Measurements from ENCODE around the gene SPOP.
"Not testable (repeated sequence)": the region's sequence is repeated elsewhere in the genome, so short reads cannot be mapped to it uniquely, and the experiment has no call there.

The SPOP gene

DNA sequence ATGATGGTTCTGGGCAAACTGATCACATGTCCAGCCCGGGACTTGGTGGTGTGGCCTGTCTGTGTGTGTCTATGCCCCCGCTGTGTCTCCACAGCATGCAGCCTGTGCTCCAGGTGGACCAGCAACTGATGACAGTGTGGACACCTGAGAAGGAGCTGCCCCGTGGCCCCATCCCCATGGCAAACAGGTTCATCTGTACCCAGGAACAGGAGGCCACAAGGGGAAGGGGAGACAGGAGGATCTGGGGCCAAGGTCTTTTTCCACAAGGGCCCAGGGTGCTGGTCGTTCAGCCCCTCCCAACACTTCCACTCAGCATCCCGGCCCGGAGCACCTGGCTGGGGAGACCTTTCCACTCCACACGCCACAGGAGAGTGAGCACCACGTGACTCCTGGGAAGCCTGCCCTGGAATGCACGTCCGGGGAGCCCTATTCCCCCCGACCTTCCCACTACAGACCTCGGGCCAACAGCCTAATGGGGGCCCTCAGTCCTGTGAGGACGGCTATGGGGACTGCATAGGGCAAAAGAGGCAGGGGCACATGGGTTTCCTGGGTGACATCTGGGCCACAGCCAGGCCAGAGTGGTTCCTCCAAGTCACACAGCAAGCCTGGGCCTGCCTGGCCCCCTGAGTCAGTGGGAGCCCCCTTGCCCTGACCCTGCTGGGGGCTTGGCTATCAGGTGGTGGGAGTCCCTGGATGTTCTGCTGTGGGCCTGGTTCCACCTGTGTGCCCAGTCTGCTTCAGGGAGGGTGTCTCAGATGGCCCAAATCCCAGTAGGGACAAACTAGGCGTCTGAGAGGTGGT lies 123.0 kb downstream of the SPOP start:
- Histone ChIP-seq H3K4me1 (ENCODE audit: low read depth, poor library complexity, severe bottlenecking) (peaks cover 8% of the 10 kb centered on the region), H3K79me2 (ENCODE audit: insufficient read depth, low read depth) (no peaks in the 10 kb centered on the region), H3K27ac (no peak overlapping the region), H2AFZ (ENCODE audit: low read depth) (no peak overlapping the region), H4K20me1 (ENCODE audit: insufficient read depth) (no peaks in the 10 kb centered on the region), H3K27me3 (ENCODE audit: insufficient read depth, low read depth) (no peaks in the 10 kb centered on the region; the same call in 1 of the 2 replicates), H3K36me3 (ENCODE audit: insufficient read depth) (no peaks in the 10 kb centered on the region), H3K4me3 (IDR thresholded peaks at IDR 0.05; ENCODE audit: insufficient read depth, low read depth, low read length) (no peak overlapping the region), H3K9ac (no peak overlapping the region), H3K4me2 (no peak overlapping the region)
- TF ChIP-seq, protein P1, sequence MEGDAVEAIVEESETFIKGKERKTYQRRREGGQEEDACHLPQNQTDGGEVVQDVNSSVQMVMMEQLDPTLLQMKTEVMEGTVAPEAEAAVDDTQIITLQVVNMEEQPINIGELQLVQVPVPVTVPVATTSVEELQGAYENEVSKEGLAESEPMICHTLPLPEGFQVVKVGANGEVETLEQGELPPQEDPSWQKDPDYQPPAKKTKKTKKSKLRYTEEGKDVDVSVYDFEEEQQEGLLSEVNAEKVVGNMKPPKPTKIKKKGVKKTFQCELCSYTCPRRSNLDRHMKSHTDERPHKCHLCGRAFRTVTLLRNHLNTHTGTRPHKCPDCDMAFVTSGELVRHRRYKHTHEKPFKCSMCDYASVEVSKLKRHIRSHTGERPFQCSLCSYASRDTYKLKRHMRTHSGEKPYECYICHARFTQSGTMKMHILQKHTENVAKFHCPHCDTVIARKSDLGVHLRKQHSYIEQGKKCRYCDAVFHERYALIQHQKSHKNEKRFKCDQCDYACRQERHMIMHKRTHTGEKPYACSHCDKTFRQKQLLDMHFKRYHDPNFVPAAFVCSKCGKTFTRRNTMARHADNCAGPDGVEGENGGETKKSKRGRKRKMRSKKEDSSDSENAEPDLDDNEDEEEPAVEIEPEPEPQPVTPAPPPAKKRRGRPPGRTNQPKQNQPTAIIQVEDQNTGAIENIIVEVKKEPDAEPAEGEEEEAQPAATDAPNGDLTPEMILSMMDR (conservative IDR thresholded peaks at IDR 0.05; ENCODE audit: low read depth, low read length), result no peak

GRCh38 chr17:49553676-49554335 lies 124.1 kb downstream of the SPOP start:
- H3K27ac ChIP-seq, result no peak overlapping the region
- TF ChIP-seq, protein P1 (conservative IDR thresholded peaks at IDR 0.05; ENCODE audit: low read depth, low read length), result no peak

DNA sequence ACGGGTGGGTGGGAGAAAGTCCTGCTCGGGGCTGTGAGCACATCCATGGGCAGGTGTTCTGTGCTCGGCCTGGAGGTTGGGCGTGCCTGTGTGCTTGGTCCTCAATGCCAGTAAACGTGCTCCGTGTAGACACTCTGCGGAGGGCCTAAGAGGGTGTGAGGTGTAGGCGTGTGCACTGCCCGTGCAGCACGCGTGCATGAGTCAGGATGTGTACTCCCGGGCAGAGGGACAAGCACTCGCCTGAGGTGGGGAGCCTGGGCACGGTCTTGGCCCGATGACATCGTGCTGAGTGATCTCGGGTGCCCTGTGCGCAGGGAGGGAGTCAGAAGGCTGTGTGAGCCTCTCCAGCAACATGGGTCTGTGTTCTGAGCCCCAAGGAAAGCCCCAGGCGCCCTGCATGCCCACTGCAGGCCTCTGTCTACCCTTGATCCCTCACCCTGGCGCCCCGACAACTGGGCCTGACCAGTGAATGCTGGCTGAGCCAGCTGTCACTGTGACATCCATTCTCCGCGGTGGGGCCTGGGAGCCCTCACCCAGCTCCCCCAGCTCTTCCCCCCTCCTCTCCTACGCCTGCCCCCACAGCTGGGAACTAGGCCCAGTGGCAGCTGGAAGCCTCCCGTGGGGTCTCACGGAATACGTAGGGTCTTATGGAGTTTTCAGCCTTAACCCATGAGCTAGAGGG lies 125.7 kb downstream of the SPOP start:
- Histone ChIP-seq H3K79me2 (ENCODE audit: insufficient read depth, low read depth) (no peaks in the 10 kb centered on the region), H3K4me3 (IDR thresholded peaks at IDR 0.05; ENCODE audit: insufficient read depth, low read depth, low read length) (no peak overlapping the region), H3K36me3 (ENCODE audit: insufficient read depth) (no peaks in the 10 kb centered on the region), H4K20me1 (ENCODE audit: insufficient read depth) (no peaks in the 10 kb centered on the region), H3K4me1 (ENCODE audit: low read depth, poor library complexity, severe bottlenecking) (peaks cover 8% of the 10 kb centered on the region), H3K27me3 (ENCODE audit: insufficient read depth, low read depth) (peaks cover 5% of the 10 kb centered on the region; the same call in 1 of the 2 replicates), H3K9ac (no peak overlapping the region), H3K4me2 (no peak overlapping the region), H3K27ac (no peak overlapping the region), H2AFZ (ENCODE audit: low read depth) (no peak overlapping the region)
- TF ChIP-seq, protein P1 (conservative IDR thresholded peaks at IDR 0.05; ENCODE audit: low read depth, low read length), result no peak

More at GRCh38 chr17:49553676-49554335, 124.1 kb downstream of the SPOP start:
- Histone ChIP-seq H3K27me3 (ENCODE audit: insufficient read depth, low read depth) (no peaks in the 10 kb centered on the region; the same call in 1 of the 2 replicates), H3K4me2 (no peak overlapping the region), H4K20me1 (ENCODE audit: insufficient read depth) (no peaks in the 10 kb centered on the region), H3K79me2 (ENCODE audit: insufficient read depth, low read depth) (no peaks in the 10 kb centered on the region), H3K9ac (no peak overlapping the region), H3K36me3 (ENCODE audit: insufficient read depth) (no peaks in the 10 kb centered on the region), H3K4me3 (IDR thresholded peaks at IDR 0.05; ENCODE audit: insufficient read depth, low read depth, low read length) (no peak overlapping the region), H2AFZ (ENCODE audit: low read depth) (no peak overlapping the region), H3K4me1 (ENCODE audit: low read depth, poor library complexity, severe bottlenecking) (peaks cover 8% of the 10 kb centered on the region)

DNA sequence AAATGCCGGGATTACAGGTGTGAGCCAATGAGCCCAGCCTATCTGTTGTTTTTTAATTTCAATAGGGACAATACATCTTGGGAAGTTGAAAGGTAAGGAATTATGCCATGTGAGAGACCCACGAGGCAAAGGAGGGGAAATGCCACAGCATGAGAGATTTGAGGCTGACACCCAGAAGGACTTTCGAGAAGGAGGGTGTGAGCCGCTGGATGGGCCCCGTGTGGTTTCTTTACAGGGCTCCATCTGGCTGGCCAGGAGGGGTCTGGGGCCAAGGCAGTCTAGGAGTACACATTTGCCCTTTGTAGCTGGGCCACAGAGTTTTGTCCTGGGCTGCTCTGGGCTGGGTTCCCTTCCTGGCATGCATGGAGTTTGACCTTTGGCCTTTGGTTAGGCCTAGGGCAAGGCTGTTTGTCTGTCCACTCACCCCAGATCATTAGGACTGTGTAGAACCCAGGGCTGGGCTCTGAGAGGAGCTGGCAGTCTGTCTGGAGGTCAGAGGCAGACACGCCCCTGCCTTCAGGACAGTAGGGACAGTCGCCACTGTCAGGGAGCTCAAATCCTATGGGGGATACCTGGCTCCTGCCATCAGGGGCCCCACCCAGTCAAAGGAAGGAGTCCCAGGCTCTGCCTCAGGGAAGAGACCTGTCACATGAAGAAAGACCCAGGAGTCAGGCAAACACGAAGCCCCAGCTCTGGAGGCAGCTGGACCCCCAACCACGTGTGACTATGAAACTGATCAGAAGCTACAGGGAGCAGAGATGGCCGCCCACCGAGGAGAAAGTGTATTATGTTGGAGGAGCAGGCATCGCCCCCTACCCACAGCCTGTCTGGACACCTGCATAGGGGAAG lies 126.5 kb downstream of the SPOP start:
- Histone ChIP-seq H3K27ac (no peak overlapping the region), H3K79me2 (ENCODE audit: insufficient read depth, low read depth) (no peaks in the 10 kb centered on the region), H3K4me1 (ENCODE audit: low read depth, poor library complexity, severe bottlenecking) (peaks cover 6% of the 10 kb centered on the region), H2AFZ (ENCODE audit: low read depth) (no peak overlapping the region), H4K20me1 (ENCODE audit: insufficient read depth) (no peaks in the 10 kb centered on the region), H3K4me3 (IDR thresholded peaks at IDR 0.05; ENCODE audit: insufficient read depth, low read depth, low read length) (no peak overlapping the region), H3K9ac (no peak overlapping the region), H3K27me3 (ENCODE audit: insufficient read depth, low read depth) (peaks cover 5% of the 10 kb centered on the region; the same call in 1 of the 2 replicates), H3K36me3 (ENCODE audit: insufficient read depth) (no peaks in the 10 kb centered on the region), H3K4me2 (no peak overlapping the region)
- TF ChIP-seq, protein P1 (conservative IDR thresholded peaks at IDR 0.05; ENCODE audit: low read depth, low read length), result no peak

GRCh38 chr17:49550764-49551163 lies 127.1 kb downstream of the SPOP start:
- not testable (repeated sequence) for H2AFZ ChIP-seq (ENCODE audit: low read depth); H3K4me3 ChIP-seq (IDR thresholded peaks at IDR 0.05; ENCODE audit: insufficient read depth, low read depth, low read length); H3K4me1 ChIP-seq (ENCODE audit: low read depth, poor library complexity, severe bottlenecking); H3K79me2 ChIP-seq (ENCODE audit: insufficient read depth, low read depth); H3K36me3 ChIP-seq (ENCODE audit: insufficient read depth); H3K27me3 ChIP-seq (ENCODE audit: insufficient read depth, low read depth); H4K20me1 ChIP-seq (ENCODE audit: insufficient read depth); H3K4me2 ChIP-seq; H3K27ac ChIP-seq; H3K9ac ChIP-seq

Measured in KMS-11 (cell line).